Germinal center (tissue), 1 donor: Measurements from ENCODE around the gene HDGFL2.
A peak's percentile ranks its signal among the peaks of the same experiment; 100 is the strongest.

ENCODE experiments used
- DNase-seq: peaks from one replicate; pipeline ENCODE4 v3.0.0; 2012; ENCODE audit warnings: mixed read lengths, low spot score

HDGFL2 gene

GRCh38 chr19:4472174-4472974 is at the start of gene HDGFL2:
Gene HDGFL2, plus strand, starts transcription at chr19:4472297. Its CDS starts 54 bp downstream, at chr19:4472351.
- DNase-seq = no peak

GRCh38 chr19:4423416-4424126 is 48.5 kb upstream of the HDGFL2 start:
- DNase-seq = no peak

DNA sequence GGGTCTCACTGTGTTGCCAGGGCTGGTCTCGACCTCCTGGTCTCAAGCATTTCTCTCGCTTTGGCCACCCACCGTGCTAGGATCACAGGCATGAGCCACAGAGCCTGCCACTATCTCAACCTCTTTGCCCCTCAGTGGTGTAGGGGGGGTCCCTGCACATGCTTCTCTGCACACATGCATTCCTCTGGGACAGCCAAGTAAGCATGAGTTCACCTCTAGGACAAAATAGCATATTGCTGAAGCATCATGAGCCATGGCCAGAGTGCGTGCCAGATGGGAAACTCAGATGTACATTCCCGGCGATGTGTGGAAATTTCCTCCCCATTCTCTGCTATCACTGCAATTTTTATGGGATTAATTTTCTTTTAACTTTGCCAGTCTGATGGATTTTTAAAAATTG is 46.6 kb upstream of the HDGFL2 start:
- no peak for DNase-seq

GRCh38 chr19:4428326-4428975 is 43.6 kb upstream of the HDGFL2 start:
- DNase-seq = no peak

- no peak for DNase-seq
These were observed 42.8 kb upstream of the HDGFL2 start for GRCh38 chr19:4429256-4429655.

- DNase-seq = no peak
These were observed 42.3 kb upstream of the HDGFL2 start for GRCh38 chr19:4429771-4430171.

- DNase-seq = peak; percentile 49
These were observed 41.3 kb upstream of the HDGFL2 start for GRCh38 chr19:4430760-4431159.

DNA sequence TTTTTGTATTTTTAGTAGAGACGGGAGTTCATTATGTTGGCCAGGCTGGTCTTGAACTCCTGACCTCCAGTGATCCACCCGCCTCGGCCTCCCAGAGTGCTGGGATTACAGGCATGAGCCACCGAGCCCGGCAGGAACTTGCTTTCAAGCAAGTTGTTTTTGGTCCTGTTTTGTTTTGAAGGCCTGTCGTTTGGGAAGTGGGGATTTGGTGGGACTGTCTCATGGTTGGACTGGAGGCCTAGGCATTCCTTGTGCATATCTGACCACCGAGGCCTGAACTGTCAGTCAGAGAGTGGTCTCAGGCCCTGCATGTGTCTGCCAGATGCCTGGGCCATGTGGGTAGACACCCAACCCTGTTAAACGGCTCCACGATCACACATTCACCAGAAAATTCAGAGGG is 40.8 kb upstream of the HDGFL2 start:
- no peak for DNase-seq

DNA sequence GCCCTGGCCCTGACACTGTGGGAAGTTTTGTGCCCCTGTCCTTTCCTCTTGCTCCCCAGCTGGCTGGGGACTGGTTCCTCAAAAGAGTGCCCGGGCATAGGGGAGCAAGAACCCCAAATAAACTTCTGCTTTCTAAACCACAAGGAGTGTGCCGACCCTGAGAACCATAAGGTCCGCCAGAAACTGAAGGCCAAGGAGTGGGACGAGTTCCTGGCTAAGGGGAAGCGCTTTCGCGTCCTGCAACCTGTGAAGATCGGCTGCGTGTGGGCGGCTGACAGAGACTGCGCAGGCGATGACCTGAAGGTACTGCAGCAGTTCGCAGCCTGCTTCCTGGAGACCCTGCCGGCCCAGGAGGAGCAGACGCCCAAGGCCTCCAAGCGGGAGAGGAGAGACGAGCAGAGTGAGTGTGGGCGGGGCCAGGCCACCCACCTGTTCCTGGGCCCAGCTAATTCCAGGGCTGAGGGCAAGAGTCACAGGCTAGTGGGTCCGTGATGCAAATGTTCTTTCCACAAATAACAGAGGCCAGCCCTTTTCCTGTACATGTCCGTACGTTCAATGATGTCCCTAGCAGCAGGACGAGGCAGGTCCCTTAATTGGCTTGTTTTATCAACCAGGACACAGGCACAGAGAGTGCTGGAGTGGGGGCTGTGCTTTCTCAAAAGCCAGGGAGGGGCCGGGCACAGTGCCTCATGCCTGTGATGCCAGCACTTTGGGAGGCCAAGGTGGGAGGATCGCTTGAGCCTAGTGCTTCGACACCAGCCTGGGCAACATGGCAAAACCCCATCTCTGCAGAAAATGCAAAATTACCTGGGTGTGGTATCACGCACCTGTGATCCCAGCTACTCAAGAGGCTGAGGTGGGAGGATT is 40.1 kb upstream of the HDGFL2 start:
- peak; percentile 75 for DNase-seq

- DNase-seq = no peak
These were observed 39.1 kb upstream of the HDGFL2 start for GRCh38 chr19:4432918-4433506.

DNA sequence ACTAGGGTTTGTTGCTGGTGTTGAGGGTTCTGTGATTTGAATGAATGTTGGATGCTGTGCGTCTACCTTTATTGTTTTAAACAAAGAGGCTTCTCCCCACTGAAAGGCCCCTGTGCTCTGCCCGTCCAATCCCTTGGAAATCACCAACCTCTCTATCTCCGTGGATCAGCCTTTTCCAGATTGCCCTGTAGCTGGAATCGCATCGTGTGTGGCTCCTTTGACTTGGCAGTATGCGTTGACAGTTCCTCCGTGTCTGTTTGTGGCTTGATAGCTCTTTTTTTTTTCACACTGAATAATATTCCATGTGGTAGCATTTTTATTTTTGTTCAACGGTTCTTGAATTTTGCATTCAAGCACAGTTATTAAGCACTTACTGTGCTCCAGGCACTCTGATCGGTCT is 37.7 kb upstream of the HDGFL2 start:
- DNase-seq = no peak

DNA sequence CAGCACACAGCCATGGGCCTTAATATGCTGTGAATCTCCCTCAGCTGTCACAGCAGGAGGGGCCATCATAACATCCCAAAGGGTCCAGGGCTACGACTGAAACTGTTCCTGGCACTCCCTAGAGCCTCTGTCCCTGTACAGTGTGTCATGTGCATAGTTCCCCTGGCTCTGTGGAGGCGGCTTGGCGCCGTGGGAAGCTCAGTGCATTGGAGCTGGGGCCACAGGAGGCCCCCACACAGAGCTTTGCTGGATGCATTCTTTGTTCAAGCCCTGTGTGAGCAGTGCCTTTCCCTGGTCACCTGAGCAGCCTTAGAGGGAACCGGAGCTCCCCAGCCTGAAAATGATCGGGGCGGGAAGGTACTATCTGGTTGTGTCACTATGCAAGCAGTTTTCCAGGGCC is 35.9 kb upstream of the HDGFL2 start:
- no peak for DNase-seq

DNA sequence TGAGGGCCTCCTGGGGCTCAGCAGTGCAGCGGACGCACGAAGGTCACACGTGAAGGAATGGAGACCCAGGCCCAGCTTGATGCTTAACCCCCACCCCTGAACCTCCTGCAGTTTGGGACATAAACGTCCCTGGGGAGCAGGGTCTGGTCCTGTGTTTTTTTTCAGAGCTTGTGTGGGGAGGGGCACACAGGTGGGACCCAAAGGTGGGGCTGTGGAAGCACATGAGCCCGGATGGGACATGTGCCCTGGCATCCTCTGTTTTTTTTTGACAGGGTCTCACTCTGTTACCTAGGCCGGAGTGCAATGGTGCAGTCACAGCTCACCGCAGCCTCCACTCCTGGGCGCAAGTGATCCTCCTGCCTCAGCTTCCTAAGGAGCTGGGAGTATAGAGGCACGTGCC is 35.0 kb upstream of the HDGFL2 start:
- DNase-seq = no peak

DNA sequence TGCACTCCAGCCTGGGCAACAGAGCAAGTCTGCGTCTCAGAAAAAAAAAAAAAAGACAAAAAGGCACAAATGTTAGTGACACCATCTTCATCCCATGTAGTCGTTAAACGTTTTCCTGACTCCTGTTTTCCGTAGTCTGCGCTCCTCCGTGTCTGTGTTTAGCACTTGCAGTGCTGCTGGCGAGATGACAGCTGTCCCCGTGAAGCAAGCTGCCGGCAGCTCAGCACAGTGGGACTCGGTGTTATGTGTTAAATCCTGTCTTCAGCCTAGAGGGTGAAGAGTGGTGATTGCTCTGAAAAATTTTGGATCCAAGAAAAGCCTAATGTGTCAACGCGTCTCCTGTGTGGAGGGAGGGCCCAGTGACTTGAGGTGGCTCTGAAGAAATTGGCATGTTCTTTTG is 32.9 kb upstream of the HDGFL2 start:
- DNase-seq = no peak

DNA sequence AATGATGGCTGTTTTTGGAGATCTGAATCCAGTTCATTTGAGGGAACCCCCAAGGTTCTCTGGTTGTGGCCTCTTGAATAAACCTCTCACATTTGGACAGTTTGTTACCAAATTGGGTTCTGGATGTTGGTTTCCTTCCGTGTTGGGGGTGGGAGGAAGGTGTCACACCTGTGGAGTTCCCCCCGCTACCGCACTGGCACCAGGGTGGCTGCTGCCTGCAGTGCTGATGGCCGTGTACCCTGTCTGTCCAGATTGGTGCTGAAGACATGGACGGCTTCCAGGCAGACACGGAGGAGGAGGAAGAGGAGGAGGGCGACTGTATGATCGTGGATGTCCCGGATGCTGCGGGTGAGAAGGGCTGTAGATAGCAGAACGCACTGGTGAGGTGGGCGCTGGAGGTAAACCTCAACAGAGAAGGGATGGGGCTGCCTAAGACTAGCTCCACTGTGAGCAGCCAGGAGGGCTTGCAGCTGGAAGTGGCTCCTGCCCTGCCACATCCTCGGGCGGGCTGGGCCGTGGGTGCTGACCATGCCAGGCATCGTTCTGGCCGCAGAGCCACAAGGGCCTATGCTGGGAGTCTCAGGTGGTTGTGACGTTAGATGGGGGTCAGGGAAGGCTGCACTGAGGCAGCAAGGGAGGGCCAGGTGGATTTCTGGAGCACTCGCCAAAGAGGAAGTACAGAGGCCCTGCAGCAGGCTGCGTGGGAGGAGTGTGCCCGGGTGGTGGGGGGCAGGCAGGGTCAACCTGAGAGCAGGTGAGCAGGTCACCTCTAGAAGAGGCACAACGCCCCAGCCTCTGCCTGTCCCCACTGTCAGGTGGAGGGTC is 29.9 kb upstream of the HDGFL2 start:
- no peak for DNase-seq

- DNase-seq = no peak
These were observed 29.3 kb upstream of the HDGFL2 start for GRCh38 chr19:4442819-4443146.

DNA sequence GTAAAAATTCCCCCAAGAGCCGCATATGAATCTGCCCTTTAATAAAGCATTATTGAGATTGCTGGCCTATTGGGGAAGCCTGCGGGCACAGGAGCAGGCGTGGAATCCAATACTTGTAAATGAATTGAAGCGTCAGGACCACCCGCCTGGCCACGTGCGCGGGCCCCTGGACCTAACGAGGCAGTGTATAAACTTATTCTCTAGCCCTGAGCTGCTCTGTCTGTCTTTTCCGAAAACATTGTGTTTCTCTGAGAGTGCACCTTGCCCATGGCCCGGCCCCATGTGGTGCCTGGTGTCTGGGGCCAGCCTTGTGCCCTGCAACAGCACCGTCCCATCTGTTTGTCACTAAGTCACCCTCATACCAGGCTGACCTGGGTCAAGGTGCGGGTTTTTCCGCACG is 28.9 kb upstream of the HDGFL2 start:
- no peak for DNase-seq

- no peak for DNase-seq
These were observed 27.9 kb upstream of the HDGFL2 start for GRCh38 chr19:4443966-4444764.

DNA sequence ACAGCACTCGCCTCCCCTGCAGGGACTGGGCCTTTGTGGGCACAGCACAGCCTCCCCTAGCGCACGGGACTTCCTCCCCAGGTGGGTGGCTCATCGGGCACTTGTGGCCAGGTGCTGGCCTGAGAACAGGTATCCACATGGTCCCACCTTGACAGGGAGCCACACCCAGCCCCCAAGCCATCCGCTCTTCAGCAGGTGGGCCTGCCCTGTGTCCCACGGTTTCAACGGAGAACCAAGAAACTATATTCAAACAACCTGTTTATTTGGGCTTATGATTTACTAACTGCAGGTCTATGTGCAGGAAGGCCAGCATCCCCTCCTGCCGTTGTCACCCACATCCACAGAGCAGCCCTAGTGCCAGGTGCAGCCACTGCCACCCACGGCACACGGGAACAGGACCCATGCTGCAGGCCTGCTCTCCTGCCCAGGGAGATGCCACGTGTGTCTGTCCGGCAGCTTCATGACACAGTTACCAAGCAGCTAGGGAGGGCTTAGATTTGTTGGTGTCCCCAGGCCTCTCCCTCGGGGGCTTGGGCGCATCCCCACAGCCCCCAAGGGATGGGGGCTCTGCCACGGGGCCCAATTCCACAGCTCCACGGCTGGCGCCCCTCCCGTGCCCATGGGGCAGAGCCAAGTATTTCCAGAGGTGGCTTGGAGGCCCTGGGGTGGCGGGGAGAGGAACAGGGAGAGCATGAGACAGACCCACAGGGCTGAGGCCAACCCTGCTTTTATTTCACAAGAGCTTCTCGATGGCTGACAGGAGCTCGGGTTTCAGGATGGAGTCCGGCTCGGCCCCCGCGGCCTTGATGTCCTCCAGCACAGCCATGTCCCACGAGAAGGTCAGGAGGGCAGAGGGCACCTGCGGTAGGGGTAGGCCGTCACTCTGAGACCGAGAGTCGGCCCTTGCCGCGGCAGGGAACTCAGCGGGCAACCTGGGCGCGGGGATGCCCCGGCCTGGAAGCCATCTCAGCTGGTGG is 27.0 kb upstream of the HDGFL2 start:
- DNase-seq = no peak
